HCT116 (cell line): ENCODE measurements around the gene CHST11.

Experiments
- CTCF ChIP-seq, 3 experiments: fragments of 200-600 bp in 1 of 3; sonication (generic) in 1 of 3; IDR thresholded peaks in 2 of 3; conservative IDR thresholded peaks in 1 of 3; 2 replicates each; pipeline ENCODE4 v1.5.1; 2012 to 2017; ENCODE audit warnings: low read depth in 2 of 3, low read length in 2 of 3, antibody characterized with exemption in 1 of 3, borderline replicate concordance in 1 of 3, control low read depth in 1 of 3, mild to moderate bottlenecking in 1 of 3, mixed read lengths in 1 of 3, mixed run types in 1 of 3, moderate library complexity in 1 of 3; ENCODE audit not compliant: insufficient read depth in 1 of 3
- RAD21 ChIP-seq: IDR thresholded peaks from 2 replicates; pipeline ENCODE4 v1.6.1; 2012; ENCODE audit warnings: low read depth, mild to moderate bottlenecking
- SIN3A ChIP-seq: IDR thresholded peaks from 2 replicates; pipeline ENCODE4 v1.6.1; 2012; ENCODE audit warnings: low read depth

- TF ChIP-seq CTCF (IDR thresholded peaks at IDR 0.05 in 2 of 3, conservative IDR thresholded peaks at IDR 0.05 in 1 of 3; ENCODE audit: borderline replicate concordance in 1 of 3, insufficient read depth in 1 of 3, low read depth in 2 of 3, low read length in 2 of 3) (no peak), RAD21 (peak; percentile 34; the same call in 1 of the 2 replicates), SIN3A (peak; percentile 66)
Observed at GRCh38 chr12:104588047-104588920, 131.5 kb downstream of the CHST11 start.
